HUES6 (cell line): ENCODE measurements around the gene E2F4.

Experiments
- H3K27ac ChIP-seq: 2 replicates; pipeline ENCODE4 v1.7.0; 2013; ENCODE audit warnings: low read depth, mild to moderate bottlenecking, low read length, inconsistent platforms
- H3K27me3 ChIP-seq: 2 replicates; pipeline ENCODE4 v1.6.1; 2013; ENCODE audit warnings: low read length; ENCODE audit not compliant: control insufficient read depth, insufficient read depth
- H3K36me3 ChIP-seq: 2 replicates; pipeline ENCODE4 v1.6.1; 2013; ENCODE audit warnings: low read length; ENCODE audit not compliant: control insufficient read depth, insufficient read depth
- H3K4me1 ChIP-seq: 2 replicates; pipeline ENCODE4 v1.6.1; 2013; ENCODE audit warnings: low read length; ENCODE audit not compliant: control insufficient read depth, insufficient read depth
- H3K4me3 ChIP-seq: 2 replicates; pipeline ENCODE4 v1.5.1; 2013; ENCODE audit warnings: low read depth, low read length
- H3K9ac ChIP-seq: one replicate; pipeline ENCODE4 v1.6.1; 2013; ENCODE audit warnings: mild to moderate bottlenecking, low read length
- H3K9me3 ChIP-seq: 2 replicates; pipeline ENCODE4 v1.6.1; 2013; ENCODE audit warnings: low read depth, low read length; ENCODE audit not compliant: control insufficient read depth, insufficient read depth

Gene E2F4

GRCh38 chr16:67229906-67230808 lies 38.2 kb downstream of the E2F4 start:
- Histone ChIP-seq H3K9me3 (no peaks in the 10 kb centered on the region), H3K4me3 (no peak overlapping the region), H3K27me3 (no peaks in the 10 kb centered on the region), H3K27ac (no peak overlapping the region), H3K9ac (no peak overlapping the region), H3K4me1 (0 out of 2 replicates have a peak, but pooled peaks cover 2% of the 10 kb centered on the region), H3K36me3 (peaks cover 57% of the 10 kb centered on the region)

- no peak overlapping the region for H3K4me3 ChIP-seq
- no peaks in the 10 kb centered on the region for H3K27me3 ChIP-seq
- no peak overlapping the region for H3K27ac ChIP-seq
- peaks cover 62% of the 10 kb centered on the region for H3K36me3 ChIP-seq
- no peaks in the 10 kb centered on the region for H3K9me3 ChIP-seq
- no peak overlapping the region for H3K9ac ChIP-seq
- peaks cover 3% of the 10 kb centered on the region; the same call in 1 of the 2 replicates for H3K4me1 ChIP-seq
These were observed 39.1 kb downstream of the E2F4 start for GRCh38 chr16:67230809-67231660.

- Histone ChIP-seq H3K36me3 (peaks cover 73% of the 10 kb centered on the region), H3K4me3 (no peak overlapping the region), H3K27ac (no peak overlapping the region), H3K27me3 (no peaks in the 10 kb centered on the region), H3K9me3 (no peaks in the 10 kb centered on the region), H3K4me1 (peaks cover 11% of the 10 kb centered on the region; the same call in 1 of the 2 replicates), H3K9ac (no peak overlapping the region)
These were observed 41.6 kb downstream of the E2F4 start for GRCh38 chr16:67233596-67233995.

GRCh38 chr16:67234180-67234597 lies 42.2 kb downstream of the E2F4 start:
- no peak overlapping the region for H3K4me3 ChIP-seq
- H3K36me3 ChIP-seq: peaks cover 73% of the 10 kb centered on the region
- H3K27me3 ChIP-seq: no peaks in the 10 kb centered on the region
- H3K9ac ChIP-seq: no peak overlapping the region
- no peak overlapping the region for H3K27ac ChIP-seq
- no peaks in the 10 kb centered on the region for H3K9me3 ChIP-seq
- H3K4me1 ChIP-seq: peaks cover 11% of the 10 kb centered on the region; the same call in 1 of the 2 replicates

GRCh38 chr16:67235816-67236562 lies 44.0 kb downstream of the E2F4 start:
- Histone ChIP-seq H3K4me1 (peaks cover 16% of the 10 kb centered on the region), H3K27ac (no peak overlapping the region), H3K36me3 (peaks cover 62% of the 10 kb centered on the region), H3K4me3 (peak overlapping the region; percentile 42; the same call in 1 of the 2 replicates), H3K9ac (no peak overlapping the region), H3K9me3 (no peaks in the 10 kb centered on the region), H3K27me3 (no peaks in the 10 kb centered on the region)

- Histone ChIP-seq H3K9ac (peak overlapping the region; percentile 55), H3K36me3 (peaks cover 54% of the 10 kb centered on the region), H3K27ac (no peak overlapping the region)
These were observed 44.8 kb downstream of the E2F4 start for GRCh38 chr16:67236563-67237395.

GRCh38 chr16:67237396-67238277 lies 45.7 kb downstream of the E2F4 start:
- Histone ChIP-seq H3K9ac (no peak overlapping the region), H3K27ac (no peak overlapping the region), H3K27me3 (no peaks in the 10 kb centered on the region), H3K36me3 (peaks cover 52% of the 10 kb centered on the region), H3K9me3 (no peaks in the 10 kb centered on the region), H3K4me1 (peaks cover 31% of the 10 kb centered on the region), H3K4me3 (peak overlapping the region; percentile 36; the same call in 1 of the 2 replicates)

More at GRCh38 chr16:67236563-67237395, 44.8 kb downstream of the E2F4 start:
- peaks cover 24% of the 10 kb centered on the region for H3K4me1 ChIP-seq
- no peaks in the 10 kb centered on the region for H3K27me3 ChIP-seq
- H3K9me3 ChIP-seq: no peaks in the 10 kb centered on the region
- H3K4me3 ChIP-seq: peak overlapping the region; percentile 42; the same call in 1 of the 2 replicates

GRCh38 chr16:67238278-67238575 lies 46.3 kb downstream of the E2F4 start:
- peaks cover 51% of the 10 kb centered on the region for H3K36me3 ChIP-seq
- H3K4me1 ChIP-seq: peaks cover 31% of the 10 kb centered on the region
- H3K9me3 ChIP-seq: no peaks in the 10 kb centered on the region
- H3K27ac ChIP-seq: no peak overlapping the region
- no peaks in the 10 kb centered on the region for H3K27me3 ChIP-seq
- H3K9ac ChIP-seq: no peak overlapping the region
- no peak overlapping the region for H3K4me3 ChIP-seq

GRCh38 chr16:67238806-67239470 lies 47.0 kb downstream of the E2F4 start:
- H3K4me1 ChIP-seq: peaks cover 33% of the 10 kb centered on the region
- no peaks in the 10 kb centered on the region for H3K9me3 ChIP-seq
- no peak overlapping the region for H3K9ac ChIP-seq
- peaks cover 45% of the 10 kb centered on the region for H3K36me3 ChIP-seq
- H3K4me3 ChIP-seq: no peak overlapping the region
- no peak overlapping the region for H3K27ac ChIP-seq
- no peaks in the 10 kb centered on the region for H3K27me3 ChIP-seq
